Measurements from ENCODE around the gene RNPS1.

- TF ChIP-seq CTCF (IDR thresholded peaks at IDR 0.05) (no peak), EZH2 (IDR thresholded peaks at IDR 0.05; ENCODE audit: borderline replicate concordance, insufficient read depth, low read depth, low read length, poor library complexity, severe bottlenecking) (no peak)
These were observed 61.0 kb downstream of the RNPS1 start for GRCh38 chr16:2206780-2207433.

Measured in B cell (primary cell).